Measurements from ENCODE around the gene TRMT10B.

- TF ChIP-seq CTCF (IDR thresholded peaks at IDR 0.05; ENCODE audit: low read depth, low read length), result no peak
- no peak for TF ChIP-seq EZH2phosphoT487 (IDR thresholded peaks at IDR 0.05; ENCODE audit: low read depth)
These were observed 47.8 kb downstream of the TRMT10B start for GRCh38 chr9:37801287-37801850.
